Left cardiac atrium (tissue), 4 donors: ENCODE results near the gene EP400. TPM values are rescaled to one million over a fixed set of nuclear protein-coding genes. Genes with fewer than 3 reads are reported as not detected.

Source experiments
- ATAC-seq, 2 donors: fragments of 200-7000 bp; cut with Tn5 transposase; one replicate each; pipeline ENCODE4 v1.9.1; 2020; ENCODE audit warnings: mild to moderate bottlenecking in 2 of 2, moderate library complexity in 2 of 2
- DNase-seq: peaks from one replicate; pipeline ENCODE4 v3.0.0-alpha.2; 2020
- intact Hi-C, 2 donors: fragments of 100-400 bp; cut with DNase I; formaldehyde crosslinking; loops; one replicate each; pipeline versions ENCODE4 v1.14.1 to v1.15.1; 2022 to 2023
- total RNA-seq, 2 donors: library from RNA; stranded (reverse); fragmentation: NEBNext Ultra II Directional; extraction: Animal tissue kit (Norgen Biotek cat#: 25700); gene quantifications; one replicate each; pipeline ENCODE4 v1.2.1, GENCODE V29; 2021
- donor health status: DM: no; HTN: yes; CAD: no.
- donor health status: DM: no; HTN: yes; CAD: no; lungs with severe emphysema.
- donor health status: DM: yes; HTN: yes; CAD: no.
- donor health status: Dilated cardiomyopathy.

The EP400 gene
- total RNA-seq, 2 donors from 2014 or later, result 15.7 to 21.1 TPM

- no peak for DNase-seq
- intact Hi-C loops, result no loop called here
- peak in 1 of 2 donors; percentile 31 for ATAC-seq
Observed at GRCh38 chr12:132114667-132115066, 164.9 kb downstream of the EP400 start.

DNA sequence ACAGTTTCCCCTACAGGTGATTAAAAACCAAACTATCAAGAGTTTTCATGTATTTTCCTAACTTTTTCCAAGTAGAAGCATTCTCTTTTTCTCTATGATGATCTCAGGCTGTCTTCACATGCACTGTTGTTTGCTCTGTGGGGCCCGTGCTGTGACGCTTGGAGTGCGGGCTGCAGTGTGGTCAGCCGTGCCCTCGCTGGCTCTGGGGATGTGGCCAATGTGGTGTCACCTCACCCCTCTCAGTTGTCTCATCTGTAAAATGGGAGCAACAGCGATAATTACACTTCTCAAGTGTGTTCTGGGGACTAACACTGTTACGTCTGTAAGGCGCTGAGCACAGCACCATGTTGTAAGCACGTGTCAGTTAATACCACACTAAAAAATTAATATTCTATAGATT, 165.8 kb downstream of the EP400 start:
- intact Hi-C loops, result no loop called here
- ATAC-seq (no peak), DNase-seq (no peak)

DNA sequence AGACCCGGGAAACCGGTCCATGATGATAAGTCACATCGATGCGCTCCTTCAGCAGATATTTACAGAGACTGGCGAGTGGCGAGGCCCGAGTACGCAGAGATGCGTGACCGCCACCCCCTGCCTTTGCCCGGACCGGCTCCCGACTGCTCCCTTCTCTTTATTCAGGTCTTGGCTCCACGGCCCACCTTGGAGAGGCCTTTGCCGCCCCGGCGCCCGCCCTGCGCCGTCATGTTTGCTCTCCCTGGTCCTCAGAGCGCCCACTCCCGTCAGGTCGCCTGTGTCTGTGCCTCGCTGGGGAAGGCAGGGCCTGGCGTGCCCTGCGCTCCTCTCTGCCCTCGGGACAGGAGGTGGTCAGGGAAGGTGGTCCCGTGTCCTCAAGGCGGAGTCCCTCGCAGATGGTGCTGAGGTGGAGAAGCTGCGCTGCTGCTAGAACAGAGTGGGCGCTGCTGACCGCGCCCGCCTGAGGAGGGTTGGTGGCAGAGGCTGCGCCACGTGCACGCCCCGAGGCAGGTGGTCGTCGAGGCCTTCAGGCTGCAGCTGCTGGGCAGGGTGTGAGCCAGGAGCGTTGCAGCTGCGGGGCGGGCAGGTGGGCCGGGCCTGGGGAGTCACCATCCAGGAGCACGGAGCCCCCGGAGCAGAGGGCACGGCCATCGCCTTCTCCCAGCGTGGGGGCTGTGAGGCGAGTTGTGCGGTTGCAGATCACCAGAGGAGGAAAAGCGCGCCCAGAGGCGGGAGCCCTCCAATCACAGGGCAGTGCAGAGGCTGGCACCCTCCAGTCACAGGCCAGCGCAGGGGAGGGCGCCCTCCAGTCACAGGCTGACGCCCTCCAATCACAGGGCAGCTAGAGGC, 167.2 kb downstream of the EP400 start:
- DNase-seq (no peak), ATAC-seq (peak; percentile 13 to 20)
- intact Hi-C loops, result no loop called here

DNA sequence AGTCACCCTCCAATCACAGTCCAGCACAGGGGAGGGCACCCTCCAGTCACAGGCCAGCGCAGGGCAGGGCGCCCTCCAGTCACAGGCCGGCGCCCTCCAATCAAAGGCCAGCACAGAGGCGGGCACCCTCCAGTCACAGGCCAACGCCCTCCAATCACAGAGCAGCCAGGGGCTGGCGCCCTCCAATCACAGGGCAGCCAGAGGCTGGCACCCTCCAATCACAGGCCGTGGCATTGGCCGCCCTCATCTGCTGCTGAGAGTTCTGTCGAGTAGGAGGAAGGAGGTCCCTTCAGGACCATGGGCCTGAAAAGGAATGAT, 167.8 kb downstream of the EP400 start:
- ATAC-seq, result peak in 1 of 2 donors; percentile 18
- intact Hi-C loops, result no loop called here
- no peak for DNase-seq

DNA sequence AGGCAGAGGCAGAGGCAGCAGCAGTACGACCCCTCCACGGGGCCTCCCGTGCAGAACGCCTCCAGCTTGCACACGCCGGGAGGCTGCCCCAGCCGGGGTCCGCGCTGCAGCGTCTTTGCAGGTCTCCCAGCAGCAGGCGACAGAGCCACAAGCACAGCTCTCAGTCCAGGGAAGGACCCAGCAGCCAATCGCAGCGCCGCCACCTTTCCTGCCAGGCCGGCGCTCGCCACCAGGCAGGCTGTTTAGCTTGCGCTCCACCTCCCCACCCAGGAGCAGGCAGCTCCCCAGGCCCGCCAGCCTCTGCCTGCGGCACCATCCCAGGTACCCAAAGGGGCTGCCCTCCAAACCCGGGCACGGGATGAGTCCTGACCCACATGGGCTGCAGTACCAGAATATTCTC, 169.1 kb downstream of the EP400 start:
- DNase-seq, result no peak
- intact Hi-C loops, result no loop called here
- ATAC-seq, result no peak

- ATAC-seq (no peak), DNase-seq (no peak)
- intact Hi-C loops, result no loop called here
Observed at GRCh38 chr12:132121283-132121682, 171.5 kb downstream of the EP400 start.

GRCh38 chr12:132123970-132124765, 174.4 kb downstream of the EP400 start:
- intact Hi-C loops, result no loop called here
- DNase-seq (no peak), ATAC-seq (no peak)

DNA sequence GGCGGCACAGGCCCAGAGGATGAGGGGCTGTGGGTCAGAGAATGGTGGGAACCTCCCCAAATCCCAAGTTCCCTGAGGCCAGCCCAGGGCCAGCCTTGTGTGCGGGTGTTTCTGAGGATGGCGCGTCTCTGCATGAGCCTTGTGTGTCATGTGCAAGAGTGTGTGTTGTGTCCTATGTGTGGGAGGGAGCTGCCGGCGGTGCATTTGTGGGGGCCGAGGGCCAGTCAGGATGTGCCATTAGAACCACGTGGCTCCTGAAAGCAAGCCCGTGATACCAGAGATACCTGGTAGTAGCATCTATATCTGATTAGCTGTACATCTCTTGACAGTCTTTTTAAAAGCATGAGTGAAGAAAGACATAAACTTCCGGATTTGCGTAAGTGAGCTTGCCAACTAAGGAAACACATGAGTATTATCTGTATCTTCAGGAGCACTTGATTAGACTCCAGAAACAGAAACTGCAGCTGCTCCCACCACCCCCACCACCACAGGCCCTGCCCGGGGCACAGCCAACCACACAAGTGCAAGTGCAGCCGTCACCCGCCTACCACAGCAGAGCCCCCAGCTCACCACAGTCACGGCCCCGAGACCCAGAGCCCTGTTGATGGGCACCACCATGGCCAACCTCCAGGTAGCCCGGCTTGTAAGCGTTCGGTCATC, 175.2 kb downstream of the EP400 start:
- peak in 1 of 2 donors; percentile 29 for ATAC-seq
- DNase-seq, result no peak
- intact Hi-C loops, result no loop called here

DNA sequence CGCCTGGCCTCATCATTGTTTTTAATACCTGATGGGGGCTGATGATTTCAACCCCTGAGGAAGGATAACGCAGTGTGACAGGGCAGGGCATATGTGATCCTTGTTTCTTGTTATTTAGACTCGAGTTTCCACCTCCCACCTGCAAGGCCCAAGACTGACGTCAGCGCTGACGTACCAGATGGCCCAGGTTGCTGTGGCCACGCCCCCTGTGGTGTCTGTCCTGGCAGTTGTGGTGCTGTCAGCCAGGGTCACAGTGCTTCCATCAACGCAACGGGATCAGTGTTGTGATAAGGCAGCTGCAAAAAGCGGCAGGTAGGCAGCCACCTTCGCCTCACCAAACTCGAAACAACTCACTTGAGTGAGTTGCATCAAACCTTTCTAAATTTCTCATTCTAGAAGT, 176.0 kb downstream of the EP400 start:
- no peak for DNase-seq
- intact Hi-C loops, result no loop called here
- no peak for ATAC-seq

- no peak for ATAC-seq
- intact Hi-C loops, result no loop called here
Observed at GRCh38 chr12:132127041-132127440, 177.3 kb downstream of the EP400 start.

DNA sequence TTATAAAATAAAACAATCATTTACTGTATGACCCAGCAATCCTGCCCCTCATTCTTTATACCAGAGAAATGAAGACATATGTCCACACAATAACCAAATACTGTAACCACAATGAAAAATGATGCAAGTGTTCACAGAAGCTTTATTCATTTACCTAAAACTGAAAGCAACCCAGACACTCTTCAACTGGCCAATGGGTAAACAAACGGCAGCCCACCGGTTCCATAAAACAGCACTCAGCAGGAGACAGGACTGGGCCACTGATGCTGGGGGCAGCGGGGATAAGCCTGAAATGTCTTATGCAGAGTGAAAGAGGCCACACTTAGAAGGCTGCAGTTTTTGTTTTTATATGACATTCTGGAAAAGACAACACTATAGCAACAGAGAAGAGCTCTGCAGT, 179.3 kb downstream of the EP400 start:
- intact Hi-C loops, result no loop called here
- no peak for DNase-seq
- ATAC-seq, result no peak

More at GRCh38 chr12:132127041-132127440, 177.3 kb downstream of the EP400 start:
- DNase-seq, result no peak

- ATAC-seq (no peak), DNase-seq (no peak)
- intact Hi-C loops, result no loop called here
Observed at GRCh38 chr12:132130690-132131089, 180.9 kb downstream of the EP400 start.

Other genes starting within 250 kb of the EP400 start
- 10 to 100 TPM; 19.2 to 24.9 TPM for gene SFSWAP, start 238.9 kb upstream of the EP400 start, total RNA-seq
- gene MMP17, start 121.5 kb upstream of the EP400 start, total RNA-seq, result 1 to 10 TPM; 1.7 to 2.4 TPM
- 10 to 100 TPM; 27.6 to 34.5 TPM for gene ULK1, start 55.3 kb upstream of the EP400 start, total RNA-seq
- 10 to 100 TPM in 1 of 2 donors, 1 to 10 TPM in 1; 7.7 to 19.2 TPM for gene PUS1, start 20.7 kb upstream of the EP400 start, total RNA-seq
- gene DDX51, start 194.4 kb downstream of the EP400 start, total RNA-seq, result 10 to 100 TPM in 1 of 2 donors, 1 to 10 TPM in 1; 8.7 to 11.3 TPM
- gene NOC4L, start 194.5 kb downstream of the EP400 start, total RNA-seq, result 10 to 100 TPM in 1 of 2 donors, 1 to 10 TPM in 1; 8.4 to 10.9 TPM